GM21528 (cell line): ENCODE results near the gene FAM83E.
A peak's percentile ranks its signal among the peaks of the same experiment; 100 is the strongest.
"Not testable (repeated sequence)": the region's sequence is repeated elsewhere in the genome, so short reads cannot be mapped to it uniquely, and the experiment has no call there.

Experiments used
- ATAC-seq: cut with Tn5 transposase; IDR thresholded peaks from one replicate; pipeline ENCODE4 v1.9.1; 2021; ENCODE audit warnings: mild to moderate bottlenecking, moderate library complexity; ENCODE audit not compliant: unreplicated experiment, low FRiP score

Gene FAM83E

GRCh38 chr19:48614436-48615230 is at the start of gene FAM83E:
Gene FAM83E, minus strand, starts transcription at chr19:48615076. Its CDS starts 1,704 bp downstream, at chr19:48613372.
- ATAC-seq: no peak

DNA sequence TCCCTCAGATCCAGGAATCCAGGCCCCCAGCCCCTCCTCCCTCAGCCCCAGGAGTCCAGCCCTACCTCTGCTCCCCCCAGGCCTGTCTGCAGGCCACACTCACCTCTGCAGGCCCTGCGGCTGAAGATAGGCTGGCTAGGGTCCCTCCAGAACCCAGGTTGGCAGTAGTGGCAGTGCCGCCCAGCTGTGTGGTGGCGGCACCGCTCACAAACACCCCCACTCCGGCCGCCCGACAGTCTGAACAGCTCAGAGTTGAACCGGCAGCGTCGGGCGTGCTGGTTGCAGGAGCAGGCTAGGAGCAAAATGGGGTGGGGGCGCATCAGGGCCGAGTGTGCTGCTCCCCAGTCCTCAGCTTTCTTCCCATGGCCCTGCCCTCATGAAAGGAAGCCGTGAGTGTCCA is 49.6 kb upstream of the FAM83E start:
- ATAC-seq: no peak

- no peak for ATAC-seq
Observed at GRCh38 chr19:48663667-48664066, 48.8 kb upstream of the FAM83E start.

DNA sequence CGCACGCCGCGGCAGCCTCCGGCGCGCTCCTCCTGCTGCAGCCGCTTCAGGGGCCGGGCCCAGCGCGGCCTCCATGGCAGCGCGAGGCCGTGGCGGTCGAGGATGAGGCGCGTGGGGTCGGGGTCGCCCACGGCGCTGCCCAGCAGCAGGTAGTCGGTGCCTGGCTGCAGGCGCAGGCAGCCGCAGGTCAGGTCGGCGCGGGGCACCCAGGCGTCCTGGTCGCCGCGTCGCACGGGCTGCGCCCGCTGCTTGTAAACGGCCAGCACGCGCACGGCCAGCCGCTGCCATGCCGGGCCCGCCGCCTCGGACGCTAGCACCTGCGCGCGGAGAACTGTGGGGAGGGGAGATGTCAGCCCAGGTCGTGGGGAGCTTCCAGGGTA is 46.8 kb upstream of the FAM83E start:
- no peak for ATAC-seq

DNA sequence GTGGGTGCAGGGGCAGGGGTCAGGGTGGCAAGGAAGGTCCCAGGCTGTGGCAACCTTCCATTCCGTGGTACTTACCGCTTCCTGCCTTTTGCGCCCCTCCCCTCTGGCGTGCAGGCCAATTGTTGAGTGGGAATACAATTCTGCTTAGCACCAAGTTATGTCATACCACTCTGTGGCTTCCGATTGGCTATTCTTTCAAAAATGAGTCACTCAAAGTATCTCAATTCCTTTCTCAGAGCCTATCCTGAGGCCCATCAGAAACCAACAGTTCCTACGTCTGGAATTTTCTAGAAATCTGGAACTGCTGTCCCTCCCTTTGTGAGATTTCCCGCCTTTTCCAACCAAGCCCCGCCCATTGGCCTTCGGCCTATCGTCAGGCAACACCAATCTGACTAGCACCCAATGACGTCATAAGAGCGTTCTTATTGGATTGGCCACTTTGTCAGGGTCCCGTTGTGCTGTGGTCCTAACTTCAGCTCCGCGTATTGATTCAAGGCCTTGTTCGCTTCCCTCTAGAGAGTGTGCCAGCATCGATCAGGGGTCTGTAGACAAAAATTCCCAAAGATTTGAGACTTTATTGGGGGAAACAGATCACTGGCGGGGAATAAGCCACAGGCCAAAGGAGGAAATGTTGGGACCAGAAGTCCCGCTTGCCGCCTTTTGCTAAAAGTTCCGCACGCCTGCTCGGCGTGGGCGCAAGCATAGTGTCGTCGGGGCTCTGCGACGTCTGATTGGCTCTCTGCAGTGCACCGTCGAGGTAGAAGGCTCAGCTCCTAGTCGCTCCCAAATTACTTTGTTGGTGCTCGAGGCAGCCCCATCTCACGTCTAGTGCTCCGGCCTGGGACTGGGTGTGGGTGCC is 46.2 kb upstream of the FAM83E start:
- ATAC-seq: peak; percentile 74

DNA sequence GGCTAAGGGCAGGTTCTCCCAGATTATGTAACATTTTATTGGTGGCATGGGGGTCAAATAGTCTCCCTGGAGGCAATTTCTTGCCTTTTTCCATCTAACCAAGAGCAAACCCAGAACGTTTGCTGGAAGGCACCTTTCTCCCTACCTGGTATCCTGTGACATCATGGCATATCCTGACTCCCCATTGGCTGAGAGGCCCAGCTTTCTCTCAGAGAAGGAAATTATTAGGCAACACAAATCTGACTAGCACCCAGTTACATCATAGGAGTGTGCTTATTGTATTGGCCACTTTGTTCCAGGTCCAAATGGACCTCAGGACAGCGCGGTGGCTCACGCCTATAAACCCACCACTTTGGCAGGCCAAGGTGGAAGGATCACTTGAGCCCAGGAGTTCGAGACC is 44.9 kb upstream of the FAM83E start:
- no peak for ATAC-seq

DNA sequence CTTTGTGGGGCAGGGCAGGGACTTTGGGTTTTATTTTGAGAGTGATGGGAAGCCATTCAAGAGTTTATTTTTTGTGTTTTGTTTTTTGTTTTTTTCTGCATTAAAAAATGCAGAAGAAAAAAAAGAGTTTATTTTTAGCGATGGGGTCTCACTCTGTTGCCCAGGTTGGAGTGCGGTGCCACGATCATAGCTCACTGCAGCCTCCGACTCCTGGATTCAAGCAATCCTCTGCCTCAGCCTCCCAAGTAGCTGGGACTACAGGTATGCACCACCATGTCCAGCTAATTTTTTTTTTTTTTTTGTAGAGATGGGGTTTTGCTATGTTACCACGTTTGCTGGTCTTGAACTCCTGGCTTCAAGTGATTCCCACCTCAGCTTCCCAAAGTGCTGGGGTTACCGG is 43.6 kb upstream of the FAM83E start:
- no peak for ATAC-seq

GRCh38 chr19:48657828-48658227 is 43.0 kb upstream of the FAM83E start:
- not testable (repeated sequence) for ATAC-seq

DNA sequence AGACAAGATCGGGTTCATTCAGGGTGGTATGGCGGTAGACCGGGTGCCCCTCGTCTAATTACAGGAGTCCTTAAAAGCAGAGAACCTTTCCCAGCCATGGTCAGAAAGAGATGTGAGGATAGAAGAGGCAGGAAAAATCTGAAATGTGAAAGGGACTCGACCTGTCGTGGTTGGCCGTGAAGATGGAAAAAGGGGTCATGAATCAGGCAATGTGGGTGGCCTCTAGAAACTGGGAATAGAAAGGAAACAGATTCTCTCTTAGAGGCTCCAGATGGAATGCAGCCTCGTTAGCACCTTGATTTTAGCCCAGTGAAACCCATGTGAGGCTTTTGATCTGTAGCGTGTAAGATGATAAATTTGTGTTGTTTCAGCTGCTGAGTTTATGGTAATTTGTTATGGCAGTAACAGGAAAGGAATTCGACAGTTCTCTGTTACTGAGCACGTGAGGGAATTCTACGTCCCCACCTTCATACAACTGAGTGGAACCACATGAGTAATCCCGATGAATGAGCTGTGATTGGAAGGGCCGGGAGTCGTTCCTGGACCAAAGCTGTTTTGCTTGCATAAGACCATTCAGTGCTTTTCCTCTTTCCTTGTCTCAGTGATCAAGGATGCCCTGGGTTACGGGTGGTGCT is 42.1 kb upstream of the FAM83E start:
- no peak for ATAC-seq

DNA sequence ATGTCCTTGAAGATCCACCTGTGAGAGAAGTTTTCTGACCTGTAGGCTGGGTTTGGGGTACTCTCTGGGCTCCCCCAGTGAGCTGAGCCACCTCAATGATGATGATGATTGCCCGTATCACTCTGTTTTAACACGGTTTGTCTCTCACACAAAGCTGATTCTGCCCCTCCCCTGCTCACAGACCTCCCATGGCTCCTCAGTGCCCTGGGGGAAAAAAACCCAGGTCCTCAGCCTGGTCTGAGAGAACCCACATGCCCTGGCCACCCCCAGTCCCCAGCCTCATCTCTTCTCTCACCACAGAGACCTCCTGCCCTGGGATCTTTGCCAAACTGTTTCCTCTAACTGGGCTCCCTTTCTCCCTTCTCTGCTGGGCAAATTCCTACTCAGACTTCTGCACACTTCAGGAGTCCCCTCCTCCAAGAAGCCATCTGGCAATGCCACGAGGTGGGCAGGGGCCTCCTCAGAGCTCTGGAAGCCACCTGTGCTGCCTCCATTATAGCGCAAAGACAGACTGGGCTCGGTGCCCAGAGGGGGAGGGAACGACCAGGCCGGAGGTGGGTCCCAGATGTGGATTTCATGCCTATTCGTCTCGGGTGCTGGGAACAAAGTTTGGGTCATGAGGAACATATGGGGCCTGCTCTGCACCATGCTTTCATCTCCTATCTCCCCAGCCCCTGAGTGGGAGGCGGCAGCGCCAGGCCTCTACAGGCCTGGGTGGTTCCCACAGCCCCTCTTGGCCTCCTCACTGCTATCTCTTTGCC is 39.6 kb upstream of the FAM83E start:
- ATAC-seq: no peak

DNA sequence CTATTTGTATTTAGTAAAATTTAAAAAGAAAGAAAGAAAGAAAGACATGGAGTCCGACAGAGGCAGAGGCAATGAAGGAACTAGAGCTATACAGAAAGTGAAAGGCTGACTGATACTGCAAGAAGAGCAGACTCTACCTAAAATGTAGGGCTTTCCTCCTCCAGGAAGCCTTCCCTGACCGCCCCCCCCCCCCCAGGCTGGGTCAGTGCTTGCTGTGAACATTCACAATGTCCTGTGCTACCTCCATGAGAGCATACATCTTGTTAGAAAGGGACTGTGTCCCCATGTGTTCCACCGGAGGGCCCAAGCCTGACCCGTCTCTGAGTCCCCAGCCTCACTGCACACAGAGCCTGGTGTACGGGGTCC is 36.8 kb upstream of the FAM83E start:
- no peak for ATAC-seq

GRCh38 chr19:48650974-48651682 is 36.3 kb upstream of the FAM83E start:
- no peak for ATAC-seq

DNA sequence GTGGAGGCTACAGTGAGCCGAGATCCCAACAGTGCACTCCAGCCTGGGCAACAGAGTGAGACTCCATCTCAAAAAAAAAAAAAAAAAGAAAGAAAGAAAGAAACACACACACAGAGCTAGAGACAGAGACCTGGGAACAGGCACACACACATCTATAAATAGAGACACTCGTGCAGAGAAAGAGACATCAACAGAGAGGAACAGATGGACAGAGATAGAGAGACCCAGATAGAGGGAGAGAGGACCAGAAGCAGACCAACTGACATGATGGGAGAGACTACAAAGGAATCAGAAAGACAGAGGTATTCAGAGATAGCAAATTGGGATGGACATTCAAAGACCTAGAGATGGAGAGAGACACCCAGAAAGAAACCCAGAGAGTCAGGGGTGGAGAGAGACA is 33.3 kb upstream of the FAM83E start:
- ATAC-seq: no peak

DNA sequence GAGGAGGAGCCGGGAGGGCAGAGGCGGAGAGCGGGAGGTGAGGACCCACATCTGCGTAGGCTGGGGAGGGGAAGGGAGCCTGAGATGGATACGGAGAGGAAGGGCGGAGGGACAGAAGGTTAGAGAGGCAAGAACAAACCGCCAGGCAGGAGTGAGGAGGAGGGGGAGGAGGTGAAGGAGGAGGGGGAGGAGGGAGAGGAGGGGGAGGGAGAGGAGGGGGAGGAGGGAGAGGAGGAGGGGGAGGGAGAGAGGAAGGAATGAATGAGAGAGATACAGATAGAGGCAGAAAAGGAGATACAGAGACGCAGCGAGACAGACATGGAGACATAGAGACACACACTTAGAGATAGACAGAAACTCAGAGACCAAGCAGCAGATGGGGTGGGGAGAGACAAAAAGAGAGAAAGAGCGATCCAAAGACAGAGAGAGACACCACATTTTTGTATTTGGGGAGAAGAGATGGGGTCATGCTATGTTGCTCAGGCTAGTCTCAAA is 31.9 kb upstream of the FAM83E start:
- no peak for ATAC-seq

GRCh38 chr19:48646001-48646721 is 31.3 kb upstream of the FAM83E start, which contains the start of gene CA11:
Gene CA11, minus strand, starts transcription at chr19:48646187. Its CDS starts 555 bp downstream, at chr19:48645632.
- peak; percentile 70 for ATAC-seq

DNA sequence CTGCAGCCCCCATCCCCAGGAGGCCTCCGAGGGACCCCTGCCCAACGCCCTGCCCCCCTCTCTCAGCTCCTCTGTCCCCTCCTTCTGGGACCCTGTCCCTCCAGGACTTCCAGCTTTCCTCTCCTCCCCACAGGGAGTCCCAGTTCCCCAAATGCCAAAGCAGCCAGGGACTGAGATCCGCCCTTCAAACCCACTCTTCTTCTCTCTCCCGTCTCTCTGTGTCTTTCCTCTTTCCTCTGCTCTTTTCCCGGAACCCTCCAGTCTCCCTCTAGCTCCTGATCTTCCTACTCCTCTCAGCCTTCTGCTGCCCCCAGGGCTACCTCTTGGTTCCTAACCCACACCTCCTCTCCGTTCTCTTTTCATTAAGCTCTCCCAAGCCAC is 30.7 kb upstream of the FAM83E start:
- no peak for ATAC-seq

DNA sequence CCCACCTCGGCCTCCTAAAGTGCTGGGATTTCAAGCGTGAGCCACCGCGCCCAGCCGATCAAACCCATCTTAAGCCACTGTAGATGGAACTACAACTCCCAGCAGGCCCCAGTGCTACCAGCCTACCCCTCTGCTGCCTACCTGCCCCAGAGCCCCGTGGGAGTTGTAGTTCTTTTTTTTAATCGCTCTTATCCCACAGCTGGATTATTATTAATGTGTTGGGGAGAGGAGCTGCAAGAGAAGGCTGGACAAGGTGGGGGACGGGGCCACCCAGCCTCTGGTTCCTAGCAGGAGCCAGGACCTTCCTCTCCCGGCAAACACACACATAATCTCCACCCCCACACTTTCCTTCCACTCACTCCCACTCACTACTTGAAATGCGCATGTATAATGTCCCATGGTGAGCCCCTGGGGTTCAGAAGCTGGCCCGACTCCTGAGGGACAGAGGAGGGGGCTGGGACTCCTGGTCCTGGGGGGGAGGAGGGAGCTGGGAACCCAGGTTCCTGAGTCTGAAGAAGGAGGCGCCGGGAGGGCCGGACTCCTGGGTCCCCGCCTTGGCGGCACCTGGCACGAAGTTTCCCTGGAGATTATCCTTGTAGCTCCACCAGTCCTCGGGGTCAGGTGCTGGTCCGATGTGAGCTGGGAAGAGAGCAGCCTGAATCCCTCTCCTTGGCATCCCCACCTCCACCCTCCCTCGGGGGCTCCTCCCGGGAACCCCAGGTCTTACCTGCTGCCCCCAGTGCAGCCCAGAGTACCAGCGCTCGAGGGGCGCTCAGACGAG is 30.2 kb upstream of the FAM83E start:
- no peak for ATAC-seq

- no peak for ATAC-seq
Observed at GRCh38 chr19:48644355-48644754, 29.5 kb upstream of the FAM83E start.
